ENCODE measurements around the gene DNAJC1.
"Not testable (repeated sequence)": the region's sequence is repeated elsewhere in the genome, so short reads cannot be mapped to it uniquely, and the experiment has no call there.

DNAJC1 gene

DNA sequence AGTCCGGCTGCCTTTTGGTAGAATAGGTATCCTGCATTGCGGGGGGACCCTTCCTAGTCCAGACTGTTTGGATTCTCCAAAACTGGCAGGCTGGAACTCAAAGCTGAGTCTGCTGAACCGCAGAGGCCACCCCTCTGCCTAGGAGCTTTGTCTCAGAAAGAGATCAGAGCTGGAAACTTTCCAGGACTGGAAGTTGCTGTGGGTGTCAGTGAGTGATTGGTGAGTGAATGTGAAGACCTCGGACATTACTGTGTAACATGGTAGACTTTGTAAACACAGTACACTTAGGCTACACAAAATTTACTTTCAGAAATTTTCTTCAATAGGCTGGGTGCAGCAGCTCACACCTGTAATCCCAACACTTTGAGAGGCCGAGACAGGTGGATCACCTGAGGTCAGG is 103.8 kb downstream of the DNAJC1 start:
- DNase-seq (ENCODE audit: low spot score): no peak

DNA sequence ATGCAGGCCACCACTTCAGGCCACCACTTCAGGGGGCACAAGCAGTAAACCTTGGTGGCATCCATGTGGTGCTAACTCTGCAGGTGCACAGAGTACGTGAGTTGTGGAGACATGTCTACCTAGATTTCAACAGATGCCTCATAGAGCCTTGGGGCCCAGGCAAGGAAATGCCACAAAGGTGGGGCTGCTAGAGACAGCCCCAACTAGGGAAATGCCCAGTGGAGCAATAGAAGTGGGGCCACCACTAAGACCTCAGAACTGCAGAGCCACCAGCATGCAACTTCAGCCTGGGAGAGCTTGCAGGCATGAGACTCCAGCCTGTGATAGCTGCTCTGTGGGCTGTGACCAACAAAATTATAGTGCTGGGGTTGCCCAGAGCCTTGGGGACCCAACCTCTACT is 107.6 kb downstream of the DNAJC1 start:
- DNase-seq (ENCODE audit: low spot score): no peak

DNA sequence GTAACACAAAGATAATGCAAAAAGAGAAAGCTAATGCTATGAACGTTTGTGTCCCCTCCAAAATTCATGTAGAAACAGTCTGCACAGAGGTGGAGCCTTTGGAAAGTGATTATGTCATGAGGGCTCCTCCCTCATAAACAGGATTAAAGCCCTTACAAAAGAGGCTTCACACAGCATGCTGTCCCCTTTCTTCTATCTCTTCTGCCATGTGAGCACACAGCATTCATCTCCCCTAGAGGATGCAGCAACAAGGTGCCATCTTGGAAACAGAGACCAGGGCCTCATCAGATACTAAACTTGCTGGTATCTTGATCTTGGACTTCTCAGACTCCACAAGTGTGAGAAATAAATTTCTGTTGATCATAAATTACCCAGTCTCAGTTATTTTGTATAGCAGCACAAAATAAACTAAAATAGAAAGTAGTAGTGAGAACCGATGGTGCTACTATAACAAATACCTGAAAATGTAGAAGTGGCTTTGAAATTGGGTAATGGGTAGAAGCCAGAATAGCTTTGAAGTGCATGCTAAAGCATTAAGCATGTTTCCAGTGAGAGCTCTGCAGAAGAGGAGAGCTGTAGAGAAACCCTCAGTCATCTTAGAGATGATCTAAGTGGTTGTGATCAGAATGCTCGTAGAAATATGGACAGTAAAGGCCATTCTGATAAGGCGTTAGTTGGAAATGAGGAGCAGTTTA is 108.7 kb downstream of the DNAJC1 start:
- no peak for DNase-seq (ENCODE audit: low spot score)

GRCh38 chr10:21891439-21891838 is 112.1 kb downstream of the DNAJC1 start:
- DNase-seq (ENCODE audit: low spot score): peak; percentile 1

DNA sequence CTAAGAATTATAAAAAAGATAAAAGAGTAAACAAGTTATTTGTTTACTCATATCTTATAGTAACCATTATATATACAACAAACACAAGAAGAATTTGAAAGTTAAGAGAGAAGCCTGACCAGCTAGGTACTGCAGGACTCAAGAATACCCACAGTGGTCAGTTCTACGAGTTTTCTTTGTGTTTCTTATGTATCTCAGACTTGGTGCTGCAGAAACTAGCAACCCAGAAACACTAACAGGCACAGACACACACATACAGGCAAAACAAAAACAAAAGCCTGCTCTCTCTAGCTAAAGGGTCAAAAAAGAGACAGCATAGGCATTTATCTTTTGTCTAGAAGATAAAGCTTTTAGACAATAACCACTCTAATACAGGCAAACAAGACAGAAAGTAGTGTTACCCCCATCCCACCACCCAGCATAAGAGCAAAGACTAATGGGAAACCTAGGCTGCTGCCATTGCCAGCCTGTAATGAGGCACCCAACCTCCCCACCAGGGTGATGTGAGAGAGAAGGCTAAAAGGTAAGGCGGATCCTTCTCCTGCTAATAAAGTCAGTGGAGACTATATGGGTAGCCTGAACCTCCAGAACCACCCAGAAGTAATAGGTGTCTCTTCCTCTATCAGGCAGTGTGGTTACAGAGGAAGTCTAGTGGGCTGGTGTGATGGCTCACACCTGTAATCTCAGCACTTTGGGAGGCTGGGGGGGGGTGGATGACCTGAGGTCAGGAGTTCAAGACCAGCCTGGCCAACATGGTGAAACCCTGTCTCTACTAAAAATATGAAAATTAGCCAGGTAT is 113.9 kb downstream of the DNAJC1 start:
- DNase-seq (ENCODE audit: low spot score): no peak

DNA sequence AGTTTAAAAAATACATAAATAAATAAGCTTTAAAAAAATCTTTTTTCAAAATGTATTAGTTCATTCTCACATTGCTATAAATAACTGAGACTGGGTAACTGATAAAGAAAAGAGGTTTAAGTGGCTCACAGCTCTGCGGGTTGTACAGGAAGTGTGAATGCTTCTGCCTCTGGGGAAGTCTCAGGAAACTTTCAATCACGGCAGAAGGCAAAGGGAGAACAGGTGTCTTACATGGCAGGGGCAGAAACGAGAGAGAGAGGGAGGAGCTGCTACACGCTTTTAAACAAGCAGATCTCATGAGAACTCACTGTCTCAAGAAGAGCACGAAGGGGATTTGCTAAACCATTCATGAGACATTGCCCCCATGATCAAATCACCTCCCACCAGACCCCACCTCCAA is 114.6 kb downstream of the DNAJC1 start:
- DNase-seq (ENCODE audit: low spot score): peak; percentile 29

DNA sequence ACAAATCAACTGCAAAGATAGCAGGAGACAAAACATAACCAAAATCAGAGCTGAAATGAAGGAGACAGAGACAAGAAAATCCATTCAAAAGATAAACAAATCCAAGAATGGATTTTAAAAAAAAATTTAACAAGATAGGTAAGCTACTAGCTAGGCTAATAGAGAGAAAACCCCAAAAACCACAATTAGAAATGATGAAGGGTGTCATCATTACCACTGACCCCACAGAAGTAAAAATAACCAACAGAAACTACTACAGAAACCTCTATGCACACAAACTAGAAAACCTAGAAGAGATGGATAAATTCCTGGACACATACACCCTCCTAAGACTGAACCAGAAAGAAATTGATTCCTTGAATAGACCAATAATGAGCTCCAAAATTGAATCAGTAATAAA is 117.6 kb downstream of the DNAJC1 start:
- DNase-seq (ENCODE audit: low spot score): no peak

- no peak for DNase-seq (ENCODE audit: low spot score)
These were observed 130.3 kb downstream of the DNAJC1 start for GRCh38 chr10:21873198-21873597.

- not testable (repeated sequence) for DNase-seq (ENCODE audit: low spot score)
These were observed 130.8 kb downstream of the DNAJC1 start for GRCh38 chr10:21872771-21873170.

GRCh38 chr10:21870849-21871248 is 132.7 kb downstream of the DNAJC1 start:
- DNase-seq (ENCODE audit: low spot score): no peak

- not testable (repeated sequence) for DNase-seq (ENCODE audit: low spot score)
These were observed 134.4 kb downstream of the DNAJC1 start for GRCh38 chr10:21869087-21869486.

GRCh38 chr10:21860718-21861117 is 142.8 kb downstream of the DNAJC1 start:
- no peak for DNase-seq (ENCODE audit: low spot score)

DNA sequence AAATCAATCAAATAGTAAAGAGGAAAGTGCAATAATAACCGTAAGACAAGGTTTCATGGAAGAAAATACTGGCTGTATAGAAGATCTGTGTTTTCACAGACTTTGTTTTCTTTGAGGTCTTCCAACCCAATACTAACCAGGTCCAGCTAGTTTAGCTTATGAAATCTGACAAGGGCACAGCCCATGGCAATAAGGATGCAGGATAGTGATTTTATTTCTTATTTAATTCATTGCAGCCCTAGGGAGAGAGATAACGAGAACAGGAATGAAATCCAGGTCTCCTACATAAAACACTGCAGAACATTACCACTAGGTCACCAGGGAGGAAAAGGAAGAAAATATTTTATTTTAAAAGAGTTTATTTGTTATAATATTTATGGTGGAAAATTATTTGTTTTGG is 145.1 kb downstream of the DNAJC1 start:
- no peak for DNase-seq (ENCODE audit: low spot score)

GRCh38 chr10:21849607-21850006 is 153.9 kb downstream of the DNAJC1 start:
- no peak for DNase-seq (ENCODE audit: low spot score)

DNA sequence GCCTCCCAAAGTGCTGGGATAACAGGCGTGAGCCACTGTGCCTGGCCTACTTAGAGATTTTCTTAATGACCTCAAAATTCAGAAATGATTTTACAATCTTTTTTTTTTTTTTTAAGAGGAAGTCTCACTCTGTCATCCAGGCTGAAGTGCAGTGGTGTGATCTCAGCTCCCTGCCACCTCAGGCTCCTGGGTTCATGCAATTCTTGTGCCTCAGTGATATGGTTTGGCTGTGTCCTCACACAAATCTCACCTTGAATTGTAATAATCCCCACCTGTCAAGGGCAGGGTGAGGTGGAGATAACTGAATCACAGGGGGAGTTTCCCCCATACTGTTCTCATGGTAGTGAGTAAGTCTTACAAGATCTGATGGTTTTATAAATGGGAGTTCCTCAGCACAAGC is 159.9 kb downstream of the DNAJC1 start:
- DNase-seq (ENCODE audit: low spot score): no peak

DNA sequence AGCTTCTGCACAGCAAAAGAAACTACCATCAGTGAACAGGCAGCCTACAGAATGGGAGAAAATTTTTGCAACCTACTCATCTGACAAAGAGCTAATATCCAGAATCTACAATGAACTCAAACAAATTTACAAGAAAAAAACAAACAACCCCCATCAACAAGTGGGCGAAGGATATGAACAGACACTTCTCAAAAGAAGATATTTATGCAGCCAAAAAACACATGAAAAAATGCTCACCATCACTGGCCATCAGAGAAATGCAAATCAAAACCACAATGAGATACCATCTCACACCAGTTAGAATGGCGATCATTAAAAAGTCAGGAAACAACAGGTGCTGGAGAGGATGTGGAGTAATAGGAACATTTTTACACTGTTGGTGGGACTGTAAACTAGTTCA is 162.3 kb downstream of the DNAJC1 start:
- not testable (repeated sequence) for DNase-seq (ENCODE audit: low spot score)

DNA sequence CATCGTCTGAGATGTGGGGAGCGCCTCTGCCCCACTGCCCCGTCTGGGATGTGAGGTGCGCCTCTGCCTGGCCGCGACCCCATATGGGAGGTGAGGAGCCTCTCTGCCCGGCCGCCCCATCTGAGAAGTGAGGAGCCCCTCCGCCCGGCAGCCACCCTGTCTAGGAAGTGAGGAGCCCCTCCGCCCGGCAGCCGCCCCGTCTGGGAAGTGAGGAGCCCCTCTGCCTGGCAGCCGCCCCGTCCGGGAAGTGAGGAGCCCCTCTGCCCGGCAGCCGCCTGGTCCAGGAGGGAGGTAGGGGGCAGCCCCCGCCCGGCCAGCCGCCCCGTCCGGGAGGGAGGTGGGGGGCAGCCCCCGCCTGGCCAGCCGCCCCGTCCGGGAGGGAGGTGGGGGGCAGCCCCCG is 166.0 kb downstream of the DNAJC1 start:
- not testable (repeated sequence) for DNase-seq (ENCODE audit: low spot score)

DNA sequence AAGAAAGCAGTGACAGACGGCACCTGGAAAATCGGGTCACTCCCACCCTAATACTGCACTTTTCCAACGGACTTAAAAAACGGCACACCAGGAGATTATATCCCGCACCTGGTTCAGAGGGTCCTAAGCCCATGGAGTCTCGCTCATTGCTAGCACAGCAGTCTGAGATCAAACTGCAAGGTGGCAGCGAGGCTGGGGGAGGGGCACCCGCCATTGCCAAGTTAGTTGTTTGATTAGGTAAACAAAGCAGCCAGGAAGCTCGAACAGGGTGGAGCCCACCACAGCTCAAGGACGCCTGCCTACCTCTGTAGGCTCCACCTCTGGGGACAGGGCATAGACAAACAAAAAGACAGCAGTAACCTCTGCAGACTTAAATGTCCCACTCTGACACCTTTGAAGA is 169.0 kb downstream of the DNAJC1 start:
- not testable (repeated sequence) for DNase-seq (ENCODE audit: low spot score)

DNA sequence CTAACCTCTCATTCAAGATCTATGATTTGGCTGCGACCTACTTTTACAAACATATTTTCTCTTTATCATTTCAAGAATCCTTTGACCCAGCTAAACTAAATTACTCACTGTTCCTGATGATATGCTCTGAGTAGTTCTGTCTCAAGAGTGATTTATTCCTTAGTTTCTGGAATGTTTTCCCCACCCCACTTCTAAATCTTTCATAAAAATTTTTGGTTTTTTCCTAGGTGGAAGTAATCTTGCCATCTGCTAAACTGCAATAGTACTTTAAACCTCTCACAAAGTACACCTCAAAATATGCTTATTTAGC is 170.8 kb downstream of the DNAJC1 start:
- no peak for DNase-seq (ENCODE audit: low spot score)

DNA sequence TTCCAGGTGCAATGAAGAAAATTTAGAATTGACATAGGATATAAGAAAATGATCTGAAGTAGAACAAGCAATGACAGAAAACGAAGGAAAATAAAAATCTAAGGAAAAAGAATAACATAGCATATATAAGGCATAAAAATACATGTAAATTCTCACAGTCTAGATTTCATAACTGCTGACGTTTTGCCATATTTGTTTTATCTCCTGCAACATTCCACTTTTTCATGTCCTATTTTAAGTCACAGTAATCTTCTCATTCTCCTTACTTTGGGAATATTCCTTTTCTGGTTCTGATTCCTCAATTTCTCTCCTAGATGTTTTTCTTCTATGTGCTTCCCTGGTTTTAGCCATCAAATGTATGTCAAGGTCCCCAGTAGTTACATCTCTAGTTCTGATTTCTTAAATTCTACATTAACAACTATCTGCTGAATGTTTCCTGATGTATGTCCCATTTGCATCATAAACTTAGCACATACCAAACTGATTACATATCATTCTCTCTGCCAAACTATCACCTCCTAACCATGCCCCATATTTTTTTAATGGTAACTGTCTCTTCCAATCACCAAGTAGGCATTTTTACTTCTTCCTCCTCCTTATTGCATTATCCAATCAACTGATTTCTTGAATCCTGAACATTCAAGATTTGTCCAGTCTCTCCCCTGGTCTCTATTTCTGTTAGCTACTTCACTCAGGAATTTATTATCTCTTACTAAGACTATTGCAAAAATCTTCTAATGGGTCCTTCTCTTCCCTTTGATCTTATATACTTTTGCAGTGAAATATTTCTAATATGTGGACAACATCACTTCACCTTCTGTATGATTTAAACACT is 171.3 kb downstream of the DNAJC1 start:
- DNase-seq (ENCODE audit: low spot score): no peak

- no peak for DNase-seq (ENCODE audit: low spot score)
These were observed 173.5 kb downstream of the DNAJC1 start for GRCh38 chr10:21830037-21830436.

GRCh38 chr10:21827308-21827707 is 176.2 kb downstream of the DNAJC1 start:
- DNase-seq (ENCODE audit: low spot score): no peak

DNA sequence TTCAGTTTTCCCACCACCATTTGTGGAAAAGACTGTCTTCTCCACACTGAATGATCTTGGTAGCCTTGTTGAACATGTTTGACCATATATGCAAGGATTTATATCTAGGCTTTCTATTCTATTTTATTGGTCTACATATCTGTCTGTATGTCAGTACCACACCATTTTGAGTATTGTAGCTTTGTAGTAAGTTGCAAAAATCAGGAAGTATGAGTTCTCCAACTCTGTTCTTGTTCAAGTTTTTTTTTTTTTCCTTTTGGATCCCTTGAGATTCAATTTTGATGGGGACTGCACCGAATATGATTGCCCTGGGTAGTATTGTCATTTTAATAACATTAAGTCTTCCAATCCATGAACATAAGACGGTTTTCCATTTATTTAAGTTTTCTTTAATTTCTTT is 176.8 kb downstream of the DNAJC1 start:
- no peak for DNase-seq (ENCODE audit: low spot score)
